Stimulated activated CD4-positive, alpha-beta T cell treated with anti-CD3 and anti-CD28 coated beads, Interleukin-2, amount 100 ng/mL, for 4 hours (primary cell): Measurements from ENCODE around the gene SH3BP5.

ENCODE experiments used
- DNase-seq: peaks from one replicate; pipeline ENCODE4 v3.0.0-alpha.2; 2020; ENCODE audit warnings: low read depth

Gene SH3BP5

GRCh38 chr3:15297608-15298350, 34.6 kb downstream of the SH3BP5 start:
- DNase-seq = no peak

GRCh38 chr3:15295506-15295905, 36.9 kb downstream of the SH3BP5 start:
- DNase-seq = no peak

- DNase-seq = no peak
Observed at GRCh38 chr3:15294929-15295328, 37.5 kb downstream of the SH3BP5 start.

GRCh38 chr3:15292765-15293522, 39.4 kb downstream of the SH3BP5 start:
- DNase-seq = no peak

DNA sequence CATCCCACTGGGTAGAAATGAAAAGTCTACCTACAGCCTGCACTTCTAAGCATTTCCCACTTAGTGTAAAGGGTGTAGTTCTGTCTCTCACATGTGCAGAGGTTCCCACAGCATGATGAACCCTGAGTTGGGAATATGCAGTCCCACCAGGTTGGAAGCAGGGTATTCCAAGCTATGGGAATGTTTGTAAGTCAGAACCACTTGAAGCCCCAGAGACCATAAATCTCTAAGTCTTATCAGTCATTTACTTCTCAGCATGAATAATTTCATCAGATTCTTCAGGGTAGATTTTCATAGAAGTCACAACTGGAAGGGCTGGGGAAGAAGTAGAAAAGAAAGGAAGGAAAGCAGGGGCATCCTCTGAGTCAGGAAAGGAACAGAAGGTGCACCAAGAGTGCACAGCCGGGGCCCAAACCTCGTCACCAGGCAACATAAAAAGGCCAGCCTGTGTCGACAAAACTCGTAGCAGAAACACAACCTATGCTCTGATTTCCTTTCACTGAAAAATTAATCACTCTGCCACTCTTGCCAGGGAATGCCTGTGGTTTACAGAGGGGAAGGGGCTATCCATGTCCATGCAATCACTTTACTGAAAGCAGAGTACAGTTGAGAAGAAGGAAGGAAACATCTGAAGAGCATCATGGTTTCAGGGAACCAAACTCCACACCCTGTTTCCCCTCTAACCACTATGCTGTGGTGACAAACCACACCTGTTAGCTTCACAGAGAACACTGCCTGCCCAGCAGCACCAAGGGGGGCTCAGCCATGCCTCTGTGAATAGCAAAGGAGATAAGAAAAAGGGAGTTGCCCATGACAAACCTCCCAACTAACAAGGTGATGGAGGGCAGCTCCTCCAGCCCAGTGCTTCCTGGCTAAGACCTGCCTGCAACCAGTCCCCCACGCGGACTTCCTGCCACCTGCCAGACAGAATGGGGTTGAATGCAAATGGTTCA, 40.5 kb downstream of the SH3BP5 start:
- DNase-seq = no peak

DNA sequence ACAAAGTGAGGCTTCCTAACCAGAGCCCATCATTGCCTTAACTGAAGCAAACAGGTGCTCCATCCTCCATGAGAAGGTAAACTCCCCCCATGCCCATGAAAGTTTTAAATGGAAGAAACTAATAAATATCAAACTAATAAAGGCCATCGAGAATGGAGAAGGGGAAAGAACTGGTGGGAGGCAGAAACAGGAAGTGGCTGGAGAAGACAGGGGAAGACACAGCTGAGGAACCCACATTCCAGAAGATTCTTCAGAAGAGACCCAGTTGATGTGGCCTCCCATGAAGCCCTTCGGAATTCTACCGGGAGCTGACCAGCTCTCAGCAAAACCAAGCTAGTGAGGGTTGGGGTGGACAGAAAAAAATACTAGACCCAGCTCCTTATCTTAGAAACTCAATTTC, 41.6 kb downstream of the SH3BP5 start:
- DNase-seq = no peak

DNA sequence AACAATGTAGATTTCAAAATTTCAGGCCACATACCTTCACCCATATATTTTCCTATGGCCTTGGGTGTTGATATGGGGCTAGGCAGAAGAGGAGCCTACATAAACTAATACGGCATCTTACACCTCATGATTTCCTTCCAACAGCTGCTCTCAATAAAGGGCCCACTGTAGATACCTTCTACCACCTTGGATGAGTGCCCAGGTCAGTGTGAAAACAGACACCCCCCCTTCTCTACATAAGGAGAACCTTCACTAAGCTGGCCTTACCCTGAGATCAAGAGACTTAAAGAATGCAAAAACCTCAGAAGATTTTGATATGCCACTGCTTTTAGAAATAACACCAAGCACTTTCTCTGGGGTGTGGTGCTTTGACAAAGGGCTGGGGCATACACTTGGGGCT, 42.7 kb downstream of the SH3BP5 start:
- DNase-seq = no peak

DNA sequence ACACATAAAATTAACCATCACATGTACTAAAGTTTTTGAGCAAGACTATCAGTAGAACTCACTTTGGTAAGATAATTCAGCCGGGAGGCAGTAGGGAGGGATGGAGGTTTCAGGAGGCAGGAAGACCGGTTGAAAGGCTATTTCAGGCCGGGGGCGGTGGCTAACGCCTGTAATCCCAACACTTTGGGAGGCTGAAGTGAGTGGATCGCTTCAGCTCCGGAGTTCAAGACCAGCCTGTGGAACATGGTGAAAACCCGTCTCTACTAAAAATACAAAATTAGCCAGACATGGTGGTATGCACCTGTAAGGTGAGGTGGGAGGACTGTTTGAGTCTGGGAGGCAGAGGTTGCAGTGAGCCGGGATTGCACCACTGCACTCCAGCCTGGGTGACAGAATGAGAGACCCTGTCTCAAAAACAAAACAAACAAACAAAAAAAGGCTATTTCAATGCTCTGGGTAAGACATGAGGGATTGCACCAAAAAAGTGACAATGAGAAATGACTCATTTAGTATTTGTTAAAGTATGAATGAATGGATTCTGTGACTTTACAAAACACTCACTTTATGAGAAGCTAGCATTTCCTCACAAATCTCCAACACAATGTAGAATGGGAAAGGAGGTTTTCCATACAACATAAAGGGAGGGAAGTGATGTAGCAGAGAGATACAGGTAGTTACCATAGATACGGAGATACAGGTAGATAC, 43.9 kb downstream of the SH3BP5 start:
- DNase-seq = no peak

GRCh38 chr3:15287565-15288330, 44.6 kb downstream of the SH3BP5 start:
- DNase-seq = no peak

DNA sequence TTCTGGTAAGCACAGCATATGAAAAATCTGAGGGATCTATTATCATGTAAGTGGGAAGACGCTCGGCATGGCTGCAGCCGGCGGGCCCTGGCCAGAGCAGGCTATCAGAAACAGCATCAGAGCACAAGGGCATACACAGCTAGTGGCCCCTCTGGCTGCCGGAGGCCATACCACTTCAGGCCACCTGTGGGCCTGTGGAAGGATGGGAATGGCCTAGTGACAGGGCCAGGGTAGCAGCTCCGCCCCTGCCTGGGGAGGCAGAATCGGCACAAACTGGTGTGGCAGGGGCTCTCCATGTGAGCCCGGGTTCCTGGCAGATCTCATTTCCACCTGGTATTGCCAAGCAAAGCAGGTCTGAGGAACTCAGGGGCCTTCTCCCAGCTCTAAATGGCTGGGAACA, 46.4 kb downstream of the SH3BP5 start:
- no peak for DNase-seq

DNA sequence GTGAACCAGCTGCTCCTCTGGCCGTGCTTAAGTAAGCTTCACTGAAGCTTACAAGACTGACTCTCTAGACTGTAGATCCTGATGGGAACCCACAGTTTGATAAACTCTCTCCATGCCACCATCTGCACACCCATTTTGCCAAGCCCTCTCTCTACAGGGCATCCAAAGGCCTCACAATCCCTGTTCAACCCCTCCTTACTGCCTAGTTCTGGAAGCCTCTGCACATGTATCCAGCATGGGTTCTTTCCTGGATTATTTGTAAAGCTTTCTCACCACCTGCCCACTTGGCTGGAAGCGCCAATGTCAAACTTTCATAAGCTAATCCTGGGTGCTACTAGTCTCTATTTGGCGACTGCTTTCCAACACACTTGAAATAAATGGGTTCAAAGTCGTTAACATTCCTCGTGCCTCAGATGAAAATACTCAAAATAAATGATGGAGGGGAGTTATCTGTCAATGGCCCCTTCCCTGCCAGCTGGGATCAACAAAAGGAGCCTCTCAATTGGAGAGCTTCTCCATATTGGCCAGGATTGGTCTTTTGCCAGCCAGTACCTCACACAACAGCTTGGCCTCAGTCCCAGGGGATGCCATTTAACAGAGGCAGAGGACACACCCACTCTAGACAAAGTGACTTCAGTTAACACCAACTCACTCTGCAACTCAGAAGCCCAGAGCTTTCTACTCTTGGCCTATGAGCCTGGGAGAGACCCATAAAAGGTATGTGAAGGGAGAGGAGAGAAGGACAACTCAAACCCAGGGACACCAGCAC, 48.1 kb downstream of the SH3BP5 start:
- no peak for DNase-seq

DNA sequence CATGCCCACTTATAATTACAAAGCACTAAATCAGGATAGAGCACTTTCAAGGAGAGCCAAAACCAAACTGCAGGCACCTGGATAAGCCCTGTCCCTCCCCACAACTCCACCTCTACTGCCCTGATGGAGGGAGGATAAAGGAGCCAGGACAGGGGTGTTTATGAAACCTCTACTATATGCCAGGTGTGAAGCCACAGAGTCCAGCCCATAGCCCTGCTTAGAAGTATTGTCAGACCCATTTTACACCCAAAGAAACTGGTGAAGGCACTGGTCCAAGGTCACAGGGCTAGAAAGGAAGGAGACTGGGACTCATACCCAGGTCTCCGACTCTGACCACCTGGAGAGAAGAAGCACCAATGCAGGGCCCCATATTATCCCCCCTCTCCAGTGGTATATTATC, 48.7 kb downstream of the SH3BP5 start:
- DNase-seq = no peak

DNA sequence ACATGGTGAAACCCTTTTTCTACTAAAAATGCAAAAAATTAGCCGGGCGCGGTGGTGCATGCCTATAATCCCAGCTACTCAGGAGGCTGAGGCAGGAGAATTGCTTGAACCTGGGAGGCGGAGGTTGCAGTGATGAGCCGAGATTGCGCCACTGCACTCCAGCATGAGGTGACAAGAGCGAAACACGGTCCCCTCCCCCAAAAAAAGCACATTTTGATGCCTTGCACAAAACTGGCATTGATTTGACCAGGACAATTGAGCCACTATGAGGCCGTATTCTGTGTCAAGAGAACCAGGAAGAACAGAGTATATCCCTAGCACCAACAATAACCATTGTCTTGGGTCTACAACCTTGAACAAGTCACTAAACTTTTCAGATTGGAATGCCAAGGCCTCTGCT, 50.6 kb downstream of the SH3BP5 start:
- DNase-seq = no peak

GRCh38 chr3:15280853-15281532, 51.4 kb downstream of the SH3BP5 start:
- no peak for DNase-seq

GRCh38 chr3:15279671-15280402, 52.5 kb downstream of the SH3BP5 start:
- no peak for DNase-seq

DNA sequence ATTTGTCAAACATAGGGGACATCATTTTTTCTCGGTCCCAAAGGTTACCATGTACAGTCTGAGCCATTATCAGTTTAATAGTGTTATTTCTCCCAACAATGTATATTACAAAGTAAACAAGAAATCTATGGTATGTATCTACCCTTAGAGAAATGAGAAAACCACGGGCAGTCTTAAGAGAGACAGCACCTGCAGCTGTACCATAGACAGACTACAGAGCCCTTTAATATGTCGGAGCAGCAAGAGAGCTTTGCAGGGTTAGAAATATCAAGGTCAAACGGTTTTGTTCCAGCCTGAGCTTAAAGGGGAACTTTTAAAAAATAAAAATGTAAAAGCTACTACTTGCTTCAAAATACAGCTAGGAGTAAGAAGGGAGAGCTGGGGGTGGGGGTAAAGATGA, 53.2 kb downstream of the SH3BP5 start:
- no peak for DNase-seq

DNA sequence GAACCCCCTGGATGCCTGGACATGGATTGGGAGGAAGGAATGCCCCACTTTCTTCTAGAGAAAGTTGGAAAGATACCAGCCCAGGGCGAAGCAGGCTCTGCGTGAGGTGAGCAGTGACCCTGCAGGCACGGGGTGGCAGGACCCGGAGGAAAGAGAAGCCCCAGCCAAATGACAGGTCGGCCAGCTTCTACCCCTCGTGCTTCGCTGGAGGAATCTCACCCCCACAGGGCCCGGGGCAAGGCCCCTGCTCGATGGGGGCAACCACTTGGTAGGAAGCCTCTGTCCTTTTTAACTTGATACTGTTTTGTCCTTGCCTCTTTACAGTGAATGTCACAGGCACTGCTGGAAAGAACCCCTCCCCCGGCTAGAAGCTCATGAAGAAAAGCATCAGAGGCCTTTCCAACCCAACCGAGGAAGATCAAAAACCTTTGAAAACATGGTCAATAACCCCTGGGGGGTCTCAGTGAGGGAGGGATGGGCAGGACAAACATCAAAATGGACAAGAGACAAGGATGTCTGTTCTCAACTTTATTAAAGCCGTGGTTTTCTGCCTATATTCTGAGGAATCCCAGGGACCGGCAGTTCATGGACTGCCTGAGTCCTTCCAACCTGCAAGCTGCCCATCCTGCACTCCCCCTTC, 54.4 kb downstream of the SH3BP5 start:
- DNase-seq = no peak

- DNase-seq = no peak
Observed at GRCh38 chr3:15276028-15276724, 56.2 kb downstream of the SH3BP5 start.
